ENCODE results near the gene NTN4. TPM values are rescaled to one million over a fixed set of nuclear protein-coding genes. Genes with fewer than 3 reads are reported as not detected.
"Not testable (repeated sequence)": the region's sequence is repeated elsewhere in the genome, so short reads cannot be mapped to it uniquely, and the experiment has no call there.

NTN4 gene
- total and polyA plus RNA-seq, 8 donors, result 14.6 to 63.9 (median 21.1) TPM

GRCh38 chr12:95788637-95789036 is 1.9 kb downstream of the NTN4 start:
- Histone ChIP-seq H3K27me3 (no peaks in the 10 kb centered on the region), H3K9me3 (peaks cover 0 to 4% (median 0%) of the 10 kb centered on the region in 4 donors), H3K4me1 (peaks cover 5 to 21% (median 14%) of the 10 kb centered on the region in 3 donors), H3K4me3 (peak overlapping the region in 2 of 4 donors; percentile 83 to 85), H3K27ac (peak overlapping the region in 3 of 4 donors; percentile 69 to 92 (median 87)), H3K36me3 (no peaks in the 10 kb centered on the region)
- no peak for DNase-seq
- ATAC-seq, result peak; percentile 24 to 53 (median 33)
- intact Hi-C loops (cut with DNase I), result no loop called here
- FAIRE-seq, result no peak
- TF ChIP-seq CTCF (IDR thresholded peaks at IDR 0.05), result no peak
- 10 to 24% methylated on average over 1 of the region's 1 CpG for WGBS, 2 donors

GRCh38 chr12:95787274-95787818 is 3.2 kb downstream of the NTN4 start:
- no peak for TF ChIP-seq CTCF (IDR thresholded peaks at IDR 0.05)
- intact Hi-C loops (cut with DNase I), result no loop called here
- Histone ChIP-seq H3K9me3 (peaks cover 0 to 4% (median 0%) of the 10 kb centered on the region in 4 donors), H3K4me1 (peaks cover 8 to 21% (median 14%) of the 10 kb centered on the region in 3 donors), H3K27ac (no peak overlapping the region), H3K36me3 (no peaks in the 10 kb centered on the region), H3K27me3 (no peaks in the 10 kb centered on the region), H3K4me3 (no peak overlapping the region)
- FAIRE-seq (no peak), DNase-seq (no peak), ATAC-seq (no peak)
- 82 to 83% methylated on average over 12 of the region's 12 CpGs for WGBS, 2 donors

- WGBS, 2 donors, result 19 to 23% methylated on average over 1 of the region's 1 CpG
- intact Hi-C loops (cut with DNase I), result no loop called here
- Histone ChIP-seq H3K4me1 (peaks cover 8 to 21% (median 14%) of the 10 kb centered on the region in 3 donors), H3K4me3 (no peak overlapping the region), H3K27me3 (no peaks in the 10 kb centered on the region), H3K36me3 (no peaks in the 10 kb centered on the region), H3K27ac (no peak overlapping the region), H3K9me3 (peaks cover 0 to 4% (median 0%) of the 10 kb centered on the region in 4 donors)
- ATAC-seq (no peak), FAIRE-seq (no peak), DNase-seq (no peak)
- TF ChIP-seq CTCF (IDR thresholded peaks at IDR 0.05), result no peak
These were observed 5.6 kb downstream of the NTN4 start for GRCh38 chr12:95784915-95785314.

- ATAC-seq (no peak), DNase-seq (no peak), FAIRE-seq (no peak)
- peaks cover 0 to 4% (median 0%) of the 10 kb centered on the region in 4 donors for H3K9me3 ChIP-seq
- H3K36me3 ChIP-seq, result no peaks in the 10 kb centered on the region
- intact Hi-C loops (cut with DNase I), result no loop called here
- no peak for TF ChIP-seq CTCF (IDR thresholded peaks at IDR 0.05)
- H3K4me3 ChIP-seq, result no peak overlapping the region
- H3K27ac ChIP-seq, result no peak overlapping the region
- WGBS, 2 donors, result 73 to 81% methylated on average over 4 of the region's 4 CpGs
- H3K4me1 ChIP-seq, result peaks cover 8 to 20% (median 14%) of the 10 kb centered on the region in 3 donors
- no peaks in the 10 kb centered on the region for H3K27me3 ChIP-seq
These were observed 6.3 kb downstream of the NTN4 start for GRCh38 chr12:95784286-95784685.

- FAIRE-seq; H3K27ac ChIP-seq; DNase-seq; H3K27me3 ChIP-seq; H3K4me1 ChIP-seq; H3K36me3 ChIP-seq; intact Hi-C loops (cut with DNase I); H3K9me3 ChIP-seq; H3K4me3 ChIP-seq; ATAC-seq: not testable (repeated sequence)
- WGBS, 2 donors, result 86 to 88% methylated on average over 10 of the region's 10 CpGs
These were observed 15.1 kb downstream of the NTN4 start for GRCh38 chr12:95775466-95775865.

Measured in pancreas (tissue), 10 donors.